ENCODE data around the gene CST1.
"Not testable (repeated sequence)": the region's sequence is repeated elsewhere in the genome, so short reads cannot be mapped to it uniquely, and the experiment has no call there.

The CST1 gene

DNA sequence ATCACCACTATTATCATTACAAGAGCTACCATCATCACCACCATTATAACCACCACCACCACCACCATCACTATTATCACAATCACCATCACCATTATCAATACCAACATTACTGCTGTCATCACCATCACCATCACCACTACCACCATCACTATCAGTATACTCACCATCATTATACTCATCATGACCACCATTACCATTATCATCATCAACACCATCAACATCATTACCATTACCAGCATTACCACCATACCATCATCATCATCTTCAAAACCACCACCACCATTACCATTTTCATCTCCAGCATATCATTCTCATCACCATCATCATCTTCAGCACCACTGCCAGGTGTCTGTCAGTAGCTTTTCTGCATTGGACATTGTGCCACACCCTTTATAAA is 39.0 kb downstream of the CST1 start:
- H3K27ac ChIP-seq (ENCODE audit: low read depth, low read length, severe bottlenecking); H3K4me3 ChIP-seq (ENCODE audit: extremely low read depth, insufficient read depth, low read length, poor library complexity, severe bottlenecking): not testable (repeated sequence)

GRCh38 chr20:23710771-23711170 is 40.0 kb downstream of the CST1 start:
- no peak overlapping the region for H3K4me3 ChIP-seq (ENCODE audit: extremely low read depth, insufficient read depth, low read length, poor library complexity, severe bottlenecking)
- H3K27ac ChIP-seq (ENCODE audit: low read depth, low read length, severe bottlenecking), result no peak overlapping the region
- H3K9me3 ChIP-seq (ENCODE audit: control insufficient read depth, low read length), result no peaks in the 10 kb centered on the region
- H3K36me3 ChIP-seq (ENCODE audit: control insufficient read depth, insufficient read depth, low read length), result no peaks in the 10 kb centered on the region
- 86 to 88% methylated on average over 4 of the region's 4 CpGs for WGBS, 2 experiments (ENCODE audit: insufficient coverage in 2 of 2)
- H3K4me1 ChIP-seq (ENCODE audit: control insufficient read depth, insufficient read depth, low read length, poor library complexity, severe bottlenecking), result no peaks in the 10 kb centered on the region

More for the DNA sequence above, 39.0 kb downstream of the CST1 start:
- not testable (repeated sequence) for H3K9me3 ChIP-seq (ENCODE audit: control insufficient read depth, low read length); H3K36me3 ChIP-seq (ENCODE audit: control insufficient read depth, insufficient read depth, low read length); H3K4me1 ChIP-seq (ENCODE audit: control insufficient read depth, insufficient read depth, low read length, poor library complexity, severe bottlenecking)

- H3K4me1 ChIP-seq (ENCODE audit: control insufficient read depth, insufficient read depth, low read length, poor library complexity, severe bottlenecking), result no peaks in the 10 kb centered on the region
- H3K4me3 ChIP-seq (ENCODE audit: extremely low read depth, insufficient read depth, low read length, poor library complexity, severe bottlenecking), result no peak overlapping the region
- no peaks in the 10 kb centered on the region for H3K9me3 ChIP-seq (ENCODE audit: control insufficient read depth, low read length)
- WGBS, 2 experiments (ENCODE audit: insufficient coverage in 2 of 2), result no CpG with 5 or more reads among the region's 1 CpG
- H3K36me3 ChIP-seq (ENCODE audit: control insufficient read depth, insufficient read depth, low read length), result no peaks in the 10 kb centered on the region
- no peak overlapping the region for H3K27ac ChIP-seq (ENCODE audit: low read depth, low read length, severe bottlenecking)
Observed at GRCh38 chr20:23705895-23706294, 44.8 kb downstream of the CST1 start.

- WGBS, 2 experiments (ENCODE audit: insufficient coverage in 2 of 2), result no CpG with 5 or more reads among the region's 4 CpGs
- Histone ChIP-seq H3K27ac (ENCODE audit: low read depth, low read length, severe bottlenecking) (no peak overlapping the region), H3K36me3 (ENCODE audit: control insufficient read depth, insufficient read depth, low read length) (no peaks in the 10 kb centered on the region), H3K4me1 (ENCODE audit: control insufficient read depth, insufficient read depth, low read length, poor library complexity, severe bottlenecking) (peaks cover 3% of the 10 kb centered on the region), H3K4me3 (ENCODE audit: extremely low read depth, insufficient read depth, low read length, poor library complexity, severe bottlenecking) (no peak overlapping the region), H3K9me3 (ENCODE audit: control insufficient read depth, low read length) (no peaks in the 10 kb centered on the region)
Observed at GRCh38 chr20:23702021-23702420, 48.7 kb downstream of the CST1 start.

GRCh38 chr20:23700931-23701330 is 49.8 kb downstream of the CST1 start:
- WGBS, 2 experiments (ENCODE audit: insufficient coverage in 2 of 2), result 86 to 96% methylated on average over 1 to 3 of the region's 3 CpGs
- no peaks in the 10 kb centered on the region for H3K36me3 ChIP-seq (ENCODE audit: control insufficient read depth, insufficient read depth, low read length)
- no peak overlapping the region for H3K27ac ChIP-seq (ENCODE audit: low read depth, low read length, severe bottlenecking)
- no peaks in the 10 kb centered on the region for H3K9me3 ChIP-seq (ENCODE audit: control insufficient read depth, low read length)
- peaks cover 3% of the 10 kb centered on the region for H3K4me1 ChIP-seq (ENCODE audit: control insufficient read depth, insufficient read depth, low read length, poor library complexity, severe bottlenecking)
- no peak overlapping the region for H3K4me3 ChIP-seq (ENCODE audit: extremely low read depth, insufficient read depth, low read length, poor library complexity, severe bottlenecking)

- no peaks in the 10 kb centered on the region for H3K36me3 ChIP-seq (ENCODE audit: control insufficient read depth, insufficient read depth, low read length)
- H3K4me3 ChIP-seq (ENCODE audit: extremely low read depth, insufficient read depth, low read length, poor library complexity, severe bottlenecking), result no peak overlapping the region
- 100% methylated on average over 1 of the region's 1 CpG for WGBS, 2 experiments (ENCODE audit: insufficient coverage in 2 of 2)
- H3K27ac ChIP-seq (ENCODE audit: low read depth, low read length, severe bottlenecking), result no peak overlapping the region
- H3K9me3 ChIP-seq (ENCODE audit: control insufficient read depth, low read length), result no peaks in the 10 kb centered on the region
- peaks cover 17% of the 10 kb centered on the region for H3K4me1 ChIP-seq (ENCODE audit: control insufficient read depth, insufficient read depth, low read length, poor library complexity, severe bottlenecking)
Observed at GRCh38 chr20:23697947-23698346, 52.8 kb downstream of the CST1 start.

Data from mesodermal cell (in vitro differentiated cells).